Mucosa of rectum (tissue), 2 donors: ENCODE results near the gene KRT76.

Source experiments
- H3K27ac ChIP-seq, 2 donors: one replicate each; pipeline ENCODE4 v1.7.0; 2013; ENCODE audit warnings: inconsistent platforms in 2 of 2, low read depth in 2 of 2, low read length in 2 of 2
- H3K27me3 ChIP-seq, 2 donors: one replicate each; pipeline ENCODE4 v1.7.0; 2013; ENCODE audit warnings: low read length in 2 of 2; ENCODE audit not compliant: control insufficient read depth in 2 of 2, insufficient read depth in 2 of 2
- H3K36me3 ChIP-seq, 2 donors: one replicate each; pipeline ENCODE4 v1.7.0; 2013; ENCODE audit warnings: low read length in 2 of 2; ENCODE audit not compliant: control insufficient read depth in 2 of 2, insufficient read depth in 2 of 2
- H3K4me1 ChIP-seq, 2 donors: one replicate each; pipeline ENCODE4 v1.7.0; 2013; ENCODE audit warnings: low read length in 2 of 2, mild to moderate bottlenecking in 1 of 2; ENCODE audit not compliant: control insufficient read depth in 2 of 2, insufficient read depth in 2 of 2
- H3K4me3 ChIP-seq, 2 donors: one replicate each; pipeline ENCODE4 v1.7.0; 2013; ENCODE audit warnings: low read length in 2 of 2
- H3K9ac ChIP-seq, 2 donors: one replicate each; pipeline ENCODE4 v1.7.0; 2013; ENCODE audit warnings: low read length in 2 of 2, low read depth in 1 of 2, mild to moderate bottlenecking in 1 of 2
- H3K9me3 ChIP-seq, 2 donors: one replicate each; pipeline ENCODE4 v1.7.0; 2013; ENCODE audit warnings: low read length in 2 of 2; ENCODE audit not compliant: control insufficient read depth in 2 of 2
- donor health status: healthy.
- donor health status: Normal muscosa, but diverticular disease.

KRT76 gene

DNA sequence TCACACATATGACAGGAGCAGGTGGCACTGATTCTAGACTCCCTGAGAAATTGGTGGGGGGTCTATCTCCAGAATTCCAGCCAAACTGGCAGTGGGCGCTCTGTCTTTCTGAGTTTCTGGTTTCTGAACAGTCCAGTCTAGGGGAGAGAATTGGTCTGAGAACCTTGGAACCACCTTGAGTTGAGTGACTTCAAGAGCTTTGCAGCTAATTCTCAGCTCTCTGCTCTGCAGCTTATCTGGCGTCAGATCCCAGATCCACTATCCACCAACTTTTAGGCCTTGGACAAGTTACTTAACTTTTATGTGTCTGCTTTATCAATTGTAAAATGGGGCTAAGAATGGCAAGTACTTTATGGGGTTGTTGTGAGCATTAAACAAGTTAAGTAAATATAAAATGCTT is 1.7 kb upstream of the KRT76 start:
- no peak overlapping the region for H3K27ac ChIP-seq
- H3K27me3 ChIP-seq: peaks cover 2 to 6% of the 10 kb centered on the region in 2 donors
- H3K4me3 ChIP-seq: no peak overlapping the region
- no peaks in the 10 kb centered on the region for H3K9me3 ChIP-seq
- H3K4me1 ChIP-seq: no peaks in the 10 kb centered on the region
- H3K9ac ChIP-seq: no peak overlapping the region
- H3K36me3 ChIP-seq: no peaks in the 10 kb centered on the region

DNA sequence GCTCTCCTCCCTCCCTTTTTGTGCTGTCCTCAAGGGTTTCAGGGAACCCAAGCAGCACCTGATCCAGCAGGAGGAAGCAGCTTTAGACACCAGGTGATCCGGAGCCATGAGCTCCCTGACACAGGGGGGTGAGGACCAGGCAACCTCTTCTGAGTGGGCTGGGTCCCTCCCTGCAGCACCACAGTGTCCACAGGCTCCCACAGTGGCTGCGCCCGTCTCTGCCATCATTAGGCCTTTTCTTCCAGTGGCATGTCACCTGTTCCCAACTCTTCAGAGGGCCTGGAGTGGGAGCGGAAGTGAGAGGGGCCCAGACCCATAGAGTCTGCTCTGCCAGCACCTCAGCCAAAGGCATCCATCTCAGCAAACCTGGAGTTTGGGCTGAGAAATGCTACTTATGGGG is 421 bp upstream of the KRT76 start:
- Histone ChIP-seq H3K9me3 (no peaks in the 10 kb centered on the region), H3K4me1 (no peaks in the 10 kb centered on the region), H3K27ac (no peak overlapping the region), H3K9ac (no peak overlapping the region), H3K4me3 (no peak overlapping the region), H3K27me3 (peaks cover 2 to 6% of the 10 kb centered on the region in 2 donors), H3K36me3 (no peaks in the 10 kb centered on the region)

DNA sequence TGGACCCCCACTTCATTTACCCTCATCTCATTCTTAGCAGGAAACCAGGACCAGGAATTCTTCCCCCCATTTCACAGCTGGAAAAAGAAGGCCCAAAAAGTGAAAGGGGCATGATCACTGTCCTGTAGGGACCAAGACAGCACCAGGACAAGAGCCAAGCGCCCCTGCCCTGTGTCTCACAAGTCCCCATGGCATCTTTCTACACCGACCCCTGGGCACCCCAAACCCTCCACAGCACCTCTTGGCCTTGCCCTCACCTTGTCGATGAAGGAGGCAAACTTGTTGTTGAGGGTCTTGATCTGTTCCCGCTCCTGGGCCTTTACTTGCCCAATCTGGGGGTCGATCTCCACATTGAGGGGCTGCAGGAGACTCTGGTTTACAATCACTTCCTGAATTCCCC is 710 bp downstream of the KRT76 start:
- Histone ChIP-seq H3K9me3 (no peaks in the 10 kb centered on the region), H3K4me1 (no peaks in the 10 kb centered on the region), H3K36me3 (no peaks in the 10 kb centered on the region), H3K9ac (no peak overlapping the region), H3K27me3 (peaks cover 2 to 6% of the 10 kb centered on the region in 2 donors), H3K27ac (no peak overlapping the region), H3K4me3 (no peak overlapping the region)

DNA sequence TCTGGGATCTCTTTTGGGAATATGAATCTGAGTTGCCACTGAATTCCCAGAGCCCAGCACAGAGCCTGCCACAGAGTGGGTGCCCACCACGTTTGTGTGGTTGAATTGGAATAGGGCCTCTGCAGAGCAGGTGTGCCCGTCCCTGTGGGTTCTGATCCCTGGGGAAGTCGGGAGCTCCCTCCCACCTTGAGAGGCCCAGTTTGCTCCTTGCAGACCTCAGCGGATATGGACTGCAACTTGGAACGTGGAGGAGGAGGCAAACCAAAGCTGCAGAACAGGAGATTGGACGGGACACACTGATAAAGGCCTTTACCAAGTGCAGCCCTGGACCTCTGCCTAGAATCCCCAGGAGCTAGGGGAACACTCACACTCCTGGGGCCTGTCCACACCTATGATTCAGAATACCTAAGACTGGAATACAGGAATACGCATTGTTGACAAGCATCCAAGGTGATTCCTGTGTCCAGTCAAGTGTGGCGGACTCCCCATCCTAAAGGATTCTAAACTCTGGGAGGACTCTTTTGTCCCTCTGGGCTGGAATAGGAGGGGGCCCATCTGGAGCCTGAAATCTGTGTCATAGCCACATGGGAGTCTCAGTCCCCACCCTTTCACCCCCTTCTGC is 2.4 kb downstream of the KRT76 start:
- Histone ChIP-seq H3K4me3 (no peak overlapping the region), H3K9ac (no peak overlapping the region), H3K36me3 (no peaks in the 10 kb centered on the region), H3K4me1 (no peaks in the 10 kb centered on the region), H3K27me3 (peaks cover 2 to 3% of the 10 kb centered on the region in 2 donors), H3K27ac (no peak overlapping the region), H3K9me3 (no peaks in the 10 kb centered on the region)

DNA sequence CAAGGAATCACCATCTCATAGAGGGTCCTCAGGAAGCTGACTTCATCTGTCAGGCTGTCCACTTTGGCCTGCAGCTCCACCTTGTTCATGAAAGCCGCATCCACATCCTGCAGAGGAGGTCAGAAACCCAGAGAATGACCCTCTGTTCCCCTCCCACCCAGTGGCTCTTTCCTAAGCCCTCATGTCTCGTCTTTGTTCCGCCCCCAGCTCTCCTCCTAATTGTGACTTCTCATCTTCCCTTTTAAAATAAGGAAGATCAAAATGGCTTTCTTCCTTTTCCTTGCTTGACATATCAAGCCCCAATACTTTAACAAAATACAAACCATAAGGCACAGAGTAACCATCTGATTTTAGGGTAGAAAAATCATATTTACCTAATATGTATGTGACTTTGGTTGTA is 4.4 kb downstream of the KRT76 start:
- H3K9ac ChIP-seq: no peak overlapping the region
- no peaks in the 10 kb centered on the region for H3K4me1 ChIP-seq
- H3K4me3 ChIP-seq: no peak overlapping the region
- H3K9me3 ChIP-seq: no peaks in the 10 kb centered on the region
- H3K27ac ChIP-seq: no peak overlapping the region
- H3K27me3 ChIP-seq: peaks cover 2 to 3% of the 10 kb centered on the region in 2 donors
- H3K36me3 ChIP-seq: no peaks in the 10 kb centered on the region

DNA sequence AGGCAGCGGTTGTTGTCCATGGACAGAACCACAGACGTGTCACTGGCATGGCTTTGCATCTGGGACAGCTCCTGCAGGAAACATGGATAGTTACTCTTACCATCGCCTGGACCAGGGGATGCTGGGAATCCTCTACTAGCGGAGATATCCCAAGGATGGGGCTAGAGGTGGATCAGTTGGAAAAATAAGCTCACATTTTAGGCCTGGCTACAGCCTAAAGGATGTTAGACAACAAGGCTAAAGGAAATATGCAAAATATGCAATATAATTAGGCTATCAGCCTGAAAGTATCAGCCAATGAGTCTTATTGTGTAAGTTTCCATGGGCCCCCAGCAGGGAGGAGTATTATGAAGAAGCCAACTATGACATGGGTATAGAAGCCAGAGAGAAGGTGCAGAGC is 5.0 kb downstream of the KRT76 start:
- Histone ChIP-seq H3K4me3 (no peak overlapping the region), H3K27ac (no peak overlapping the region), H3K9ac (no peak overlapping the region), H3K36me3 (no peaks in the 10 kb centered on the region), H3K4me1 (no peaks in the 10 kb centered on the region), H3K9me3 (no peaks in the 10 kb centered on the region), H3K27me3 (peaks cover 2 to 3% of the 10 kb centered on the region in 2 donors)

DNA sequence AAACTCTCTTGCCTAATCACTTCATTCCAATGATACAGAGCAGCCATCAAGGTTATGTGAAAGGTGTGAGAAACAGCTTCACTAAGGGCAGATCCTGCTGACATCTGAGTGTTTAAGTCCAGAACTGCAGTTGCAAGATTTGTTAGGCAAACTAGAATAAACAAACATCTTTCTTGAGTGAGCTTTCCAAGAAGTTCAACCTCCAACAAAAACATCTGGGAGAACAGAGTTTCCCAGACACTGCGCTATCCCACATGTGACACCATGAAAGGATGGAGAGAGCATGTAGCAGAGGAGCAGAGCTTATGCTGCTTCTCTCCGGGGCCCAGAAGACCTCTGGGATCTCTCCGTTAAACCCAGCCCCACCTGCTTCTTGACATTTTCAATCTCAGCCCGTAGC is 5.6 kb downstream of the KRT76 start:
- H3K4me3 ChIP-seq: no peak overlapping the region
- H3K4me1 ChIP-seq: no peaks in the 10 kb centered on the region
- no peak overlapping the region for H3K9ac ChIP-seq
- H3K27me3 ChIP-seq: peaks cover 2 to 3% of the 10 kb centered on the region in 2 donors
- no peaks in the 10 kb centered on the region for H3K36me3 ChIP-seq
- no peaks in the 10 kb centered on the region for H3K9me3 ChIP-seq
- H3K27ac ChIP-seq: no peak overlapping the region

DNA sequence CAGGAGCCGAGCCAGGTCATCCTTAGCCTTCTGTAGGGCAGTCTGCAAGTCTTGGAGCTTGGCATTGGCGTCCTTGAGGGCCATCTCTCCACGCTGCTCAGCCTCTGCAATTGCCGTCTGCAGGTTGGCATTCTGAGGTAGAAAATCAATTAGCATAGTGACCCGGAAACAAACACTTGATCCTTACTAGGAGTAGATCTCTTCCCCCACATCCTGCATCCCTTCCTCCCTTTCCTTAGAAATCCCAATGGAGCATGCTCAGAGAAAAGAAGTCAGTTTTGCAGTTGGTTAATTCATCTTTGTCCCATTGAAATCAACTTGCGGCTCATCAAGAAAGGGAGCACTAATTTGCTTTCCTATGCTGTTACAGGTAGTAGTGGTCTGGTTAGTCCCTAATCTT is 6.1 kb downstream of the KRT76 start:
- Histone ChIP-seq H3K4me3 (no peak overlapping the region), H3K9me3 (no peaks in the 10 kb centered on the region), H3K4me1 (no peaks in the 10 kb centered on the region), H3K27me3 (peaks cover 2 to 3% of the 10 kb centered on the region in 2 donors), H3K27ac (no peak overlapping the region), H3K9ac (no peak overlapping the region), H3K36me3 (no peaks in the 10 kb centered on the region)

DNA sequence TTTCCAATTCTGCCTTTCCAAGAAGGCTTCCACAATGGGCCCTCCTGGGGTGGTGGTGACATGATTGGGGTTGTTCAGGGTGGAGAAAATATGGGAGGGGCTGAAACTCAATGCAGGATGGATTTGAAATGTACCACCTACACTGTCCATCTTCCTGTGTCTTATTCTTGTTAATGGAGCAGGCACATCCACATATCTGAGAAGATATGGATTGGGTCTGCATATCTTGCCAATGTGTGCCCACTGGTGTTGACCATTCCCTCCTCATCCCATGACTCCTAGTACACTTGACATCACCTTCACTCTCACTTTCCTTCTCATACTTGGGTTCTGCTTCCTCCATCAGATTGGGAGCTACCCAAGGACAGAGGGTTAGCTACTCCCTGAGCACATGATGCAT is 7.2 kb downstream of the KRT76 start:
- no peak overlapping the region for H3K27ac ChIP-seq
- no peak overlapping the region for H3K4me3 ChIP-seq
- H3K9me3 ChIP-seq: no peaks in the 10 kb centered on the region
- H3K4me1 ChIP-seq: no peaks in the 10 kb centered on the region
- H3K27me3 ChIP-seq: no peaks in the 10 kb centered on the region
- no peaks in the 10 kb centered on the region for H3K36me3 ChIP-seq
- H3K9ac ChIP-seq: no peak overlapping the region

DNA sequence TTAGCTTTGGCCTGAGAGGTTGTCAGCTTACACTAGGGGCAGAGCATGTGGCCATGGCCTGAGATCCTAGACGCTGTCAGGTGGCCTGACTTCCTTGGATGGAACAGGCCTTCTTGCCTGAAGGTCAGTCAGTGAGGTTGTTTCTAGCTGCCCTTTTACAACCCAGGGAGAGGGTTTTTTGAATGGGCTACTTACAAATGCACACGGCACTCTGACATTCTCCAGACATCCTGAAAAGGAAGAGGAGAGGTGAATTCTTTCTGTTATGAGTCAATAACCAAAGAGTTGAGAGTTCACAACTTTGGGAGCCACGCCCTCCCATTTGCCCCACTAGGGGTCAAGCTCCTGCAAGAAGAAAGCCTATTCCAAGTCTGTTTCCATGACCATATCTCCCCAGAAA is 7.8 kb downstream of the KRT76 start:
- no peak overlapping the region for H3K9ac ChIP-seq
- H3K4me1 ChIP-seq: no peaks in the 10 kb centered on the region
- H3K36me3 ChIP-seq: no peaks in the 10 kb centered on the region
- no peak overlapping the region for H3K27ac ChIP-seq
- H3K9me3 ChIP-seq: no peaks in the 10 kb centered on the region
- no peak overlapping the region for H3K4me3 ChIP-seq
- no peaks in the 10 kb centered on the region for H3K27me3 ChIP-seq
